OCI-LY7 (cell line): ENCODE data around the gene IGF2. TPM values are rescaled to one million over a fixed set of nuclear protein-coding genes. Genes with fewer than 3 reads are reported as not detected.

Source experiments
- BruUV-seq: library from RNA; stranded (reverse); fragments of 400-500 nt; replicated peaks from 2 replicates; lab custom pipeline; 2021; lab: Mats Ljungman, UMichigan
- CTCF ChIA-PET: fragments of 300-600 bp; sonication (Branson Sonifier 250); formaldehyde crosslinking; loops from one replicate; lab custom pipeline; 2022; ENCODE audit warnings: antibody characterized with exemption; ENCODE audit not compliant: unreplicated experiment; lab: Charles Lee
- POLR2A ChIA-PET: fragments of 300-600 bp; sonication (Branson Sonifier 250); formaldehyde crosslinking; loops from one replicate; lab custom pipeline; 2022; ENCODE audit warnings: antibody characterized with exemption; lab: Charles Lee
- DNase-seq: peaks from one replicate; pipeline ENCODE4 v3.0.0-alpha.2; 2015; ENCODE audit warnings: low spot score
- H2AFZ ChIP-seq: fragments of 200-600 bp; sonication (generic), shearing (Covaris generic); 2 replicates; pipeline ENCODE4 v1.6.1; 2014; ENCODE audit warnings: mild to moderate bottlenecking, antibody characterized with exemption, low read length, moderate library complexity
- H3K27ac ChIP-seq: fragments of 200-600 bp; sonication (generic); 2 replicates; pipeline ENCODE4 v1.5.1; 2014; ENCODE audit warnings: mixed run types, low read depth, mild to moderate bottlenecking, moderate library complexity, low read length, inconsistent platforms; ENCODE audit not compliant: poor library complexity, severe bottlenecking
- H3K36me3 ChIP-seq: fragments of 200-600 bp; sonication (generic); 2 replicates; pipeline ENCODE4 v1.6.1; 2014; ENCODE audit warnings: mild to moderate bottlenecking, antibody characterized with exemption, low read length, moderate library complexity, mixed read lengths; ENCODE audit not compliant: insufficient read depth
- H3K4me1 ChIP-seq: fragments of 200-600 bp; sonication (generic); 2 replicates; pipeline ENCODE4 v1.5.1; 2014; ENCODE audit warnings: mild to moderate bottlenecking, low read length; ENCODE audit not compliant: insufficient read depth, poor library complexity, severe bottlenecking
- H3K4me2 ChIP-seq: fragments of 200-600 bp; sonication (generic); 2 replicates; pipeline ENCODE4 v1.6.1; 2014; ENCODE audit warnings: mild to moderate bottlenecking, low read length
- H3K4me3 ChIP-seq: fragments of 200-600 bp; sonication (generic); 2 replicates; pipeline ENCODE4 v1.5.1; 2014; ENCODE audit warnings: mild to moderate bottlenecking, low read depth, low read length; ENCODE audit not compliant: poor library complexity, severe bottlenecking
- H3K79me2 ChIP-seq: fragments of 200-600 bp; sonication (generic); 2 replicates; pipeline ENCODE4 v1.6.1; 2016; ENCODE audit warnings: low read depth, mild to moderate bottlenecking, low read length, moderate library complexity, mixed read lengths; ENCODE audit not compliant: insufficient read depth
- H3K9me2 ChIP-seq: fragments of 200-600 bp; sonication (generic); 2 replicates; pipeline ENCODE4 v1.6.1; 2016; ENCODE audit warnings: mild to moderate bottlenecking, low read length, mixed read lengths; ENCODE audit not compliant: insufficient read depth
- H3K9me3 ChIP-seq: fragments of 200-600 bp; sonication (generic); 2 replicates; pipeline ENCODE4 v1.6.1; 2014; ENCODE audit warnings: mild to moderate bottlenecking, mixed run types, low read length, mixed read lengths
- H4K20me1 ChIP-seq: fragments of 200-600 bp; sonication (generic); 2 replicates; pipeline ENCODE4 v1.6.1; 2014; ENCODE audit warnings: mild to moderate bottlenecking, antibody characterized with exemption, low read length, moderate library complexity, mixed read lengths; ENCODE audit not compliant: insufficient read depth
- EZH2phosphoT487 ChIP-seq: fragments of 200-600 bp; sonication (generic); IDR thresholded peaks from 2 replicates; pipeline ENCODE4 v1.6.1; 2018; ENCODE audit warnings: low read depth, borderline replicate concordance, mild to moderate bottlenecking, mixed run types, antibody characterized with exemption, low read length, moderate library complexity, mixed read lengths
- intact Hi-C: fragments of 100-400 bp; cut with micrococcal nuclease; formaldehyde crosslinking; loops from one replicate; pipeline ENCODE4 v1.10.0; 2022; ENCODE audit not compliant: unreplicated experiment
- total RNA-seq, 2 experiments: library from RNA; depleted of rRNA in 1 of 2; stranded (reverse); fragments of >200 nt in 1 of 2; shearing (Covaris generic) in 1 of 2; gene quantifications; 2 replicates each; pipeline ENCODE4 v1.2.3, GENCODE V29; 2014 to 2022
- TF ChIP-seq, protein P1 (sequence below): fragments of 200-600 bp; sonication (generic); conservative IDR thresholded peaks from 2 replicates; pipeline ENCODE4 v1.5.1; 2014; ENCODE audit warnings: mild to moderate bottlenecking, antibody characterized with exemption, low read length, moderate library complexity, mixed read lengths

The IGF2 gene
- total RNA-seq, 2 experiments from 2014 or later: not detected

DNA sequence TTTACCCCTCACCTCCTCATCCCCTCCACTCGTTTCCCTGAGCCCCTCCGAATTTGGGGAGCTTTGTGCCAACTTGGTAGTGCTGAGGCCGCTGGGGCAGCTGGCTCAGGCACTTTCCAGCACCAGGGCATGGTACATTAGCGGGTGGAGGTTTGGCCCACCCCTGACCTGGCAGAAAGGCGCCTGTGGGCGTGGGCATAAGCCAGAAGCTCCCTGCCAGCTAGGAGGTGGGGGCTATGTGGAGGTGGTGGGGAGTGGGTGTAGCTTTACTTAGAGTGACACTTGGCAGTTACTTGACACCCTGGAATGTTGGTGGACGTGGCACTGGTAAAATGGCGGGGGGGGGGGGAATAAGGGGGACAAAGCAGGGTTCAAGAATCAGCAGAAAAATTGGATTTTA is 10.3 kb upstream of the IGF2 start:
- Histone ChIP-seq H3K4me2 (no peak overlapping the region), H3K9me2 (no peaks in the 10 kb centered on the region), H3K4me1 (peaks cover 4% of the 10 kb centered on the region), H2AFZ (no peak overlapping the region), H3K4me3 (no peak overlapping the region), H3K9me3 (no peaks in the 10 kb centered on the region), H4K20me1 (no peaks in the 10 kb centered on the region), H3K36me3 (no peaks in the 10 kb centered on the region), H3K27ac (no peak overlapping the region), H3K79me2 (no peaks in the 10 kb centered on the region)
- TF ChIP-seq EZH2phosphoT487: no peak
- TF ChIP-seq, protein P1, sequence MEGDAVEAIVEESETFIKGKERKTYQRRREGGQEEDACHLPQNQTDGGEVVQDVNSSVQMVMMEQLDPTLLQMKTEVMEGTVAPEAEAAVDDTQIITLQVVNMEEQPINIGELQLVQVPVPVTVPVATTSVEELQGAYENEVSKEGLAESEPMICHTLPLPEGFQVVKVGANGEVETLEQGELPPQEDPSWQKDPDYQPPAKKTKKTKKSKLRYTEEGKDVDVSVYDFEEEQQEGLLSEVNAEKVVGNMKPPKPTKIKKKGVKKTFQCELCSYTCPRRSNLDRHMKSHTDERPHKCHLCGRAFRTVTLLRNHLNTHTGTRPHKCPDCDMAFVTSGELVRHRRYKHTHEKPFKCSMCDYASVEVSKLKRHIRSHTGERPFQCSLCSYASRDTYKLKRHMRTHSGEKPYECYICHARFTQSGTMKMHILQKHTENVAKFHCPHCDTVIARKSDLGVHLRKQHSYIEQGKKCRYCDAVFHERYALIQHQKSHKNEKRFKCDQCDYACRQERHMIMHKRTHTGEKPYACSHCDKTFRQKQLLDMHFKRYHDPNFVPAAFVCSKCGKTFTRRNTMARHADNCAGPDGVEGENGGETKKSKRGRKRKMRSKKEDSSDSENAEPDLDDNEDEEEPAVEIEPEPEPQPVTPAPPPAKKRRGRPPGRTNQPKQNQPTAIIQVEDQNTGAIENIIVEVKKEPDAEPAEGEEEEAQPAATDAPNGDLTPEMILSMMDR: no peak
- intact Hi-C loops: no loop called here
- no peak for DNase-seq
- no TSS peak for BruUV-seq
- ChIA-PET CTCF (interaction anchor here (0.6 kb wide), 1 partner anchor 704 kb away, joined by 3 read pairs; no protein-coding TSS in a partner anchor), POLR2A (no interaction called here)

DNA sequence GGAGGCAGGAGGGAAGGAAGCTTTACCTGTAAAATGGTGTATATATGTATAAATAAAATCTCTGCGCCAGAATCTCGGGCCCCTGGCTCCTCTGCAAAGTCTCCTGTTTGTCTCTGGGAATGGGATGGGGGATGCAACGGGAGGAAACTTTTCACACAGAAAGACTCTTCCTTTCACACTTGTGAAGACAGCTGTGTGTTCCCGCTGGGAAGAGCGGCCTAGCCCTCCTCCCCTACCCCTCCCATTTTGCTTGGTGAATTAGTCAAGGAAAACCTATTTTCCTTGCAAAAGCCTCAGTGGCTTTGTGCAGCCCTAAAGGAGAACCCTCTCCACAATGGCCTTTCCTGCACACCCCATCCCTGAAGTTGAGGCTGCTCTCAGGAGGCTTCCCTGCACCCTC is 9.4 kb upstream of the IGF2 start:
- Histone ChIP-seq H3K4me3 (no peak overlapping the region), H4K20me1 (no peaks in the 10 kb centered on the region), H3K79me2 (no peaks in the 10 kb centered on the region), H3K4me1 (peaks cover 4% of the 10 kb centered on the region), H3K9me2 (no peaks in the 10 kb centered on the region), H3K4me2 (no peak overlapping the region), H3K36me3 (no peaks in the 10 kb centered on the region), H3K27ac (no peak overlapping the region), H3K9me3 (no peaks in the 10 kb centered on the region), H2AFZ (no peak overlapping the region)
- ChIA-PET POLR2A (no interaction called here), CTCF (interaction anchor here (0.6 kb wide), 1 partner anchor 109 kb away, joined by 10 read pairs; no protein-coding TSS in a partner anchor)
- DNase-seq: no peak
- intact Hi-C loops: no loop called here
- BruUV-seq: no TSS peak
- TF ChIP-seq EZH2phosphoT487: no peak
- TF ChIP-seq, protein P1: no peak

DNA sequence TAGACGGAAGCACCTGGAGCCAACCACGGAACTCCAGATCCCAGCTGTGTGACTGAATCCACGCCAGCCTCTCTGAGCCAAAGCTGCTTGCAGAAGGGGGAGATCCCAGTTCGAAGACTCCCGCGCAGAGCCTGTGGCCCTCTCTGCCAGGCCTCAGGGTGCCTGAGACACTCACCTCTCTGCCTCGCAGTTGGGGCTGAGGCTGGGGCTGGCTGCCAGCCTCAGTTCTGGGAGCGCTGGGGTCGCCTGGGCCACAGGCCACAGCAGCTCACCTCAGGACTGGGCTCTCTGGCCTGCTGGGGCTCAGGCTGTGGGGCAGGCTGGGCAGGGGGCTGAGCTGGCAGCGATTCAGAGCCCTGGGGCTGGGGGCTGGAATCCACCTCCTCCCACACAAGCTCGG is 8.2 kb upstream of the IGF2 start:
- ChIA-PET POLR2A (no interaction called here), CTCF (no interaction called here)
- H4K20me1 ChIP-seq: no peaks in the 10 kb centered on the region
- H3K4me3 ChIP-seq: no peak overlapping the region
- intact Hi-C loops: no loop called here
- no peaks in the 10 kb centered on the region for H3K79me2 ChIP-seq
- no peak for DNase-seq
- H3K9me3 ChIP-seq: no peaks in the 10 kb centered on the region
- BruUV-seq: no TSS peak
- H2AFZ ChIP-seq: no peak overlapping the region
- H3K36me3 ChIP-seq: no peaks in the 10 kb centered on the region
- peaks cover 4% of the 10 kb centered on the region for H3K4me1 ChIP-seq
- TF ChIP-seq, protein P1: no peak
- no peak overlapping the region for H3K27ac ChIP-seq
- no peak overlapping the region for H3K4me2 ChIP-seq
- no peaks in the 10 kb centered on the region for H3K9me2 ChIP-seq
